Measurements from ENCODE around the gene HOXB9. TPM values are rescaled to one million over a fixed set of nuclear protein-coding genes. Genes with fewer than 3 reads are reported as not detected.

Gene HOXB9
- total and polyA plus RNA-seq, 2 of the 13 experiments (the other 11 are each of a cell fraction or from before 2014, with no cell fraction given), result not detected

DNA sequence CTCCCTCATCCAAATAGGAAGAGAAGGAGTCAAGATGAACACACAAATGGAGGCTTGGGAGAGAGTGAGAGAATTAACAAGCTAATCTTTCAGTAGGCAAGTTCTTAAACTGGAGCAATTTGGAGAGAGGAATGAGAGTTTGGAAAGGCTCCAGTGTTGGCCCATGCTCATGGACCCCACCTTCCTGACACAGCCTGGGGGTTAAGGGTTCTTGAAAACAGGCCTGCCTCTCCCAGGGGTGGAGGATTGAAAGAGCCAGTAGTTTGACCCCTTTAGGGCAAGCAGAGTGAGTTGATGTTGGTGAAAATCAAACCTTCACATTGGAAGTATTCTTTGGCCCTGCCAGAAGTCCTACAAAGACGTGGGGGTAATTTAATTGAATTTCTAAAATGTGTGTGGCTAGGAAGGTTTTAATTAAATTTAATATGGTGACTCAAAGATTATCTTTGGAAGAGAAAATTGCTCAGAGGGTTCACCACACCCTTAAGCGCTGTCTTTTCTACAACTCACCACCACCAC is 41.9 kb downstream of the HOXB9 start:
- CTCF ChIA-PET (ENCODE audit: low intra/inter-chr PET ratio, low total read pairs), result no interaction called here
- no peak for FAIRE-seq
- no peak overlapping the region for H3K9ac ChIP-seq (ENCODE audit: insufficient read depth, low read depth, low read length)
- no peaks in the 10 kb centered on the region for H3K36me3 ChIP-seq (replicated peaks in 1 of 2; ENCODE audit: control insufficient read depth in 1 of 2, insufficient read depth in 2 of 2, low read length in 2 of 2)
- H2AFZ ChIP-seq (ENCODE audit: low read length), result no peak overlapping the region
- H3K4me1 ChIP-seq (ENCODE audit: insufficient read depth, low read length), result peaks cover 7% of the 10 kb centered on the region; the same call in 1 of the 2 replicates
- no peak overlapping the region for H3K4me3 ChIP-seq (replicated peaks in 1 of 3; ENCODE audit: insufficient read depth in 1 of 3, low read depth in 2 of 3, low read length in 3 of 3)
- ATAC-seq, result no peak
- WGBS (ENCODE audit: low lambda C conversion rate), result 6% methylated on average over 2 of the region's 2 CpGs
- intact Hi-C loops (cut with micrococcal nuclease; ENCODE audit: unreplicated experiment) (no loop called here), in situ Hi-C loops (cut with HindIII; ENCODE audit: extremely low pct_ligation_motif_present, low pct_unique_long_range_greater_than_20kb) (no loop called here)
- H3K79me2 ChIP-seq (ENCODE audit: insufficient read depth, low read length), result no peaks in the 10 kb centered on the region
- no peak for DNase-seq (ENCODE audit: low spot score)
- TF ChIP-seq CBFB (CRISPR knock-in tag; IDR thresholded peaks at IDR 0.05), result no peak
- TF ChIP-seq ZKSCAN8 (CRISPR knock-in tag; IDR thresholded peaks at IDR 0.05; ENCODE audit: borderline replicate concordance), result no peak
- TF ChIP-seq SMAD1 (CRISPR knock-in tag; IDR thresholded peaks at IDR 0.05; ENCODE audit: borderline replicate concordance, low read depth), result no peak
- no peak for TF ChIP-seq YEATS2 (CRISPR knock-in tag; IDR thresholded peaks at IDR 0.05; ENCODE audit: borderline replicate concordance)
- TF ChIP-seq ZNF580 (CRISPR knock-in tag; IDR thresholded peaks at IDR 0.05; ENCODE audit: borderline replicate concordance, low read depth), result no peak
- no peak for TF ChIP-seq E2F2 (CRISPR knock-in tag; IDR thresholded peaks at IDR 0.05; ENCODE audit: borderline replicate concordance)
- TF ChIP-seq ZNF850 (CRISPR knock-in tag; conservative IDR thresholded peaks at IDR 0.05), result no peak
- no peak for TF ChIP-seq HOXD1 (CRISPR knock-in tag; IDR thresholded peaks at IDR 0.05)
- BruUV-seq (replicated peaks), result no TSS peak
- H3K27me3 ChIP-seq (ENCODE audit: control insufficient read depth in 1 of 2, insufficient read depth in 2 of 2, low read length in 2 of 2), result peaks cover 31 to 95% of the 10 kb centered on the region in 2 experiments
- no peak overlapping the region for H3K4me2 ChIP-seq (ENCODE audit: low read depth, low read length)
- POLR2A ChIA-PET, result no interaction called here
- H3K27ac ChIP-seq (ENCODE audit: extremely low read length, insufficient read depth, low read length), result no peak overlapping the region
- H3K9me3 ChIP-seq (ENCODE audit: low read length), result no peaks in the 10 kb centered on the region
- peaks cover 4% of the 10 kb centered on the region; the same call in 1 of the 2 replicates for H4K20me1 ChIP-seq (ENCODE audit: insufficient read depth, low read length)

Measured in HepG2 (cell line).